ENCODE measurements around the gene NUP88.
A peak's percentile ranks its signal among the peaks of the same experiment; 100 is the strongest.
"Not testable (repeated sequence)": the region's sequence is repeated elsewhere in the genome, so short reads cannot be mapped to it uniquely, and the experiment has no call there.

Gene NUP88

DNA sequence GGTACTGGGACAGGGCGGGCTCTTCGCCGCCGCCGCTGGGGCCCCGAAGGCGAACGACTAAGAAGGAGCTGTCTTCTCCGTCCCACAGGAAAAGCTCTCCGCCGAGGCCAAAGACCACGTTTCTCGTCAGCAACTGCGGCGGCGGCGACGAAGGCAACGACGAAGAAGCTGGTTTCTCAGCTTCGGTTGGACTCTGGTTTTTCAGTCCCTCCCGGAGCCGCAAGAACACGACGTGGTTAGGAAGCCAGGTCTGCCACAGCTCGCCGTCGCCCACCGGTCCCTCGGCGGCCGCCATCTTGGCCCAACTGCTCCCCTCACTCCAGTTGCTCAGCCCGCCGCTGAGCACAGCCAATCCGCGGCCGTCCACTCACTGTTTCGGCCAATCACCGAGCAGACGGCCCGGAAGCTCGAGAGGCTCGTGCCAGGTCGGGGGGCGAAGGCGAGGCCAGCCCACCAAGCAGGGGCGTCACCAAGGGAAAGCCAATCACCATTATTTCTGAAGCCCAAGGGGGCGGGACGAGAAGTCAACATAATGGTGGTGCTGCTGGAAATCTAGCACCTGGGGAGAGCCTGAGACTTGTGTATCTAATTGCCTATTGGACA, at the start of gene NUP88:
Gene NUP88 (minus strand): TSS at position 307 of the 603 bp plus-strand sequence. CDS start 12 bp downstream, at position 295.
- peak; percentile 98 for DNase-seq
- TF ChIP-seq GATA1 (IDR thresholded peaks at IDR 0.05; ENCODE audit: low read depth, low read length): no peak
- peak; percentile 93 for TF ChIP-seq POLR2A (IDR thresholded peaks at IDR 0.05; ENCODE audit: low read length)

DNA sequence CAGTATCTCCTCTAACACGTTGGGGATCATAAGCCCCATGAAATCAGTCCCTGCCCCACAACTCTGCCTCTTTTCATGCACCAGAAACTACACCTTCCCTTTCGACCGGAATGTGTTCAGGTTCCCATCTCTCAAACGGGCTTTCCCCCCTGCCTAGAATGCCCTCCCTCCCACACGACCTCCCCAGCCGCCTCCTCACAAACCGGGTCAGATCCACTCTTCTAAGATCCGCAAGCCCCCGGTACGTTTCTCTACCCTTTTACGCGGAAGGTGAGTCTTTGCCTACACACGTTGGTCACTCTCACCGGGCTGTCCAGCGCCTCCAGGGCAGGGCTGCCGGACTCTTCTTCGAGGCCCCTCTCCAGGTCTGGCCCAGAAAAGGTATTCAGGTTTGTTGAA, 48.6 kb upstream of the NUP88 start:
- peak; percentile 44 to 57 for DNase-seq
- TF ChIP-seq POLR2A (IDR thresholded peaks at IDR 0.05; ENCODE audit: low read length) (no peak), GATA1 (IDR thresholded peaks at IDR 0.05; ENCODE audit: low read depth, low read length) (no peak)

GRCh38 chr17:5467416-5467815, 48.0 kb upstream of the NUP88 start:
- TF ChIP-seq POLR2A (IDR thresholded peaks at IDR 0.05; ENCODE audit: low read length): no peak
- no peak for TF ChIP-seq GATA1 (IDR thresholded peaks at IDR 0.05; ENCODE audit: low read depth, low read length)
- no peak for DNase-seq

GRCh38 chr17:5466295-5466694, 46.8 kb upstream of the NUP88 start:
- TF ChIP-seq POLR2A (IDR thresholded peaks at IDR 0.05; ENCODE audit: low read length): no peak
- TF ChIP-seq GATA1 (IDR thresholded peaks at IDR 0.05; ENCODE audit: low read depth, low read length): no peak
- DNase-seq: no peak

- no peak for DNase-seq
- no peak for TF ChIP-seq GATA1 (IDR thresholded peaks at IDR 0.05; ENCODE audit: low read depth, low read length)
- no peak for TF ChIP-seq POLR2A (IDR thresholded peaks at IDR 0.05; ENCODE audit: low read length)
Measured at GRCh38 chr17:5464717-5465507, 45.5 kb upstream of the NUP88 start.

- TF ChIP-seq POLR2A (IDR thresholded peaks at IDR 0.05; ENCODE audit: low read length) (no peak), GATA1 (IDR thresholded peaks at IDR 0.05; ENCODE audit: low read depth, low read length) (no peak)
Measured at GRCh38 chr17:5446786-5447185, 27.3 kb upstream of the NUP88 start.

GRCh38 chr17:5444209-5444608, 24.7 kb upstream of the NUP88 start:
- no peak for TF ChIP-seq GATA1 (IDR thresholded peaks at IDR 0.05; ENCODE audit: low read depth, low read length)
- no peak for TF ChIP-seq POLR2A (IDR thresholded peaks at IDR 0.05; ENCODE audit: low read length)

More at GRCh38 chr17:5446786-5447185, 27.3 kb upstream of the NUP88 start:
- DNase-seq: no peak

DNA sequence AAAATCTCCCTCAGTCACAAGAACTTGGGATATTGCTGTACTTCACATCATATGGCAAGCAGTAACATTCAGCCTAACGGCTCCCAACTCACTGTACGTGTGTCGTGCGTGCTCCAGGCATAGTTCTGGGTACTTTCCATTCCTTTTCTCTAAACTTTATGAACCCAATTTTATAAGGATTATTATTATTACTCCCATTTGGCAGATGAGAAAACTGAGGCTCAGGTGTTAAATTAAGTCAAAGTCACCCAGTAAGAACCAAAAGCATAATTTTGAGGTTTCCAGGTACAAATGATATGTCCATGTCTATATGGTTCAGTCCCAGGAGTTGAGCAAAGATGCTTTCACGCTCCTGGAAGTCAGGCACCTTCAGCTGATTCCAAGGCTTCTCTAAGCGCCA, 24.3 kb upstream of the NUP88 start:
- TF ChIP-seq POLR2A (IDR thresholded peaks at IDR 0.05; ENCODE audit: low read length) (no peak), GATA1 (IDR thresholded peaks at IDR 0.05; ENCODE audit: low read depth, low read length) (no peak)
- DNase-seq: no peak

More at GRCh38 chr17:5444209-5444608, 24.7 kb upstream of the NUP88 start:
- DNase-seq: no peak

GRCh38 chr17:5439446-5439764, 19.9 kb upstream of the NUP88 start:
- TF ChIP-seq POLR2A (IDR thresholded peaks at IDR 0.05; ENCODE audit: low read length) (no peak), GATA1 (IDR thresholded peaks at IDR 0.05; ENCODE audit: low read depth, low read length) (no peak)
- DNase-seq: no peak

GRCh38 chr17:5438716-5439445, 19.4 kb upstream of the NUP88 start, which contains the start of gene C1QBP:
Gene C1QBP, minus strand, starts transcription at chr17:5439155. Its CDS starts 82 bp downstream, at chr17:5439073.
- TF ChIP-seq GATA1 (IDR thresholded peaks at IDR 0.05; ENCODE audit: low read depth, low read length) (no peak), POLR2A (IDR thresholded peaks at IDR 0.05; ENCODE audit: low read length) (peak; percentile 70)
- DNase-seq: peak; percentile 95 to 98

- DNase-seq: peak; percentile 19 to 34
- TF ChIP-seq GATA1 (IDR thresholded peaks at IDR 0.05; ENCODE audit: low read depth, low read length) (no peak), POLR2A (IDR thresholded peaks at IDR 0.05; ENCODE audit: low read length) (no peak)
Measured at GRCh38 chr17:5437721-5438317, 18.4 kb upstream of the NUP88 start.

DNA sequence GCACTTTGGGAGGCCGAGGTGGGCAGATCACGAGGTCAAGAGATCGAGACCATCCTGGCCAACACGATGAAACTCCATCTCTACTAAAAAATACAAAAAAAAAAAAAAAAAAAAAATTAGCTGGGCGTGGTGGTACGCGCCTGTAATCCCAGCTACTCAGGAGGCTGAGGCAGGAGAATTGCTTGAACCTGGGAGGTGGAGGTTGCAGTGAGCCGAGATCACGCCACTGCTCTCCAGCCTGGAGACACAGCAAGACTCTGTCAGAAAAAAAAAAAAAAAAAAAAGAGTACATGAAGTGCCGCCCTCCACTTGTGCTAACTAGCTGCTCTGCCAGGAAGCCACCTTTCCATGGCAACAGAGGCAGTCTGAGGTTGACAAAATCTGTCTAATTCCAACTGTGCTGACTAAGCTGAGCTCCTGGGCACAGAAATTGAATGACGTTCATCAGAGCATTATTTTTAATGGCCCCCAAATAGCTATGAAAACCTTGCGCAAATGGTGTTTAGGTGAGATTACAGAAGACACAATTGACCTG, 16.4 kb upstream of the NUP88 start:
- DNase-seq: not testable (repeated sequence)

DNA sequence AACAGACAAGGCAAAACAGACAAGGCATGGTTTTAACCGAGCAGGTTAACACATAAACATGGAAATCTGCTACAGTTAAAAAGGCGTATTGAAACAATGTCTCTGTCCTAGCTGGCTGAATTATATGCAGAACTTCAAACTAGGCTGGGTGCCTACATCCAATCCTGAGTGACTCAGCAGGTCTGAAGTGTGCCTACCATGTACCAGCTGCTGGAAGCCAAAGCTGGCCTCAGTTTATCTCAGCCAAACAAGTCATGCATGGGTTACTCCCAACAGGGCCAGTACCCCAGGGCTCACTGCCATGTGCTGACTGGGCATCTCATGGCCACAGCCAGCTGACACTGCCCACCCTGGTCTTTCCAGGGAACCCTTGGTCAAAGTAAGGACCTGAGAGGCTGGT, 15.5 kb upstream of the NUP88 start:
- no peak for TF ChIP-seq GATA1 (IDR thresholded peaks at IDR 0.05; ENCODE audit: low read depth, low read length)
- TF ChIP-seq POLR2A (IDR thresholded peaks at IDR 0.05; ENCODE audit: low read length): no peak
- DNase-seq: no peak

Measured in erythroblast (primary cell).